GM12874 (cell line): ENCODE measurements around the gene MCM3.

Experiments used
- TF ChIP-seq, protein P1 (sequence below): IDR thresholded peaks from 2 replicates; pipeline ENCODE4 v1.5.1; 2011; ENCODE audit warnings: low read depth, mild to moderate bottlenecking, control low read depth, low read length, moderate library complexity; ENCODE audit not compliant: insufficient read depth

MCM3 gene

DNA sequence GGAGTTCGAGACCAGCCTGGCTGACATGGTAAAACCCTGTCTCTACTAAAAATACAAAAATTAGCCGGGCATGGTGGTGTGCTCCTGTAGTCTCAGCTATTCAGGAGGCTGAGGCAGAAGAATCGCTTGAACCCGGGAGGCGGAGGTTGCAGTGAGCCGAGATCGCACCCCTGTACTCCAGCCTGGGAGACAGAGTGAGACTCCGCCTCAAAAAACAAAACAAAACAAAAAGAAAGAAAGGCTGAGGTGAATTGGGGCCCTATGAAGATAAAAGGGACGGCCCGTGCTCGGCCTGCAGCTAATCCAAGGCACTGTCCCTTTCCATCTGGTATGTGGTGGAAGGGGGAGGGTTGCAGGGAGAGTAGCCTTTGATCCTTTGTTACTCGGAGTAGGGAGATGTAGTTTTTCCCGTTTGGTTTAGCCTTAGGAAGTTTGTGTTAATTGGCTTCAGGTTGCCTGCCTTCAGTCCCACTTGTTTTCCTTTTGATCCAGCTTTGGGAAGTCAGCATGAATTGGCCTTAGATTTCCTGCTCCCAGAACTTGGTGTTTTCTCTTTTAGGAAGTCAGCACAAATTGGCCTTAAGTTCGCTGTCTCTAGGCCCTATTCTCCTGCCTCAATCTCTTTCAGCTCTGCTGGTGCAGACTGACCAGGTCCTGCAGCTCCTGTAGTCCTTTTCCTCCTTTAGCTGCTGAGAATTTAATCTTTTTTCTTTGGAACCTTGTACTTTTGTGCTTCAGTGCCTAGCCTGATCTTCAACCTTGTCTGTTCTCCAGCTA lies 41.3 kb upstream of the MCM3 start:
- TF ChIP-seq, protein P1, sequence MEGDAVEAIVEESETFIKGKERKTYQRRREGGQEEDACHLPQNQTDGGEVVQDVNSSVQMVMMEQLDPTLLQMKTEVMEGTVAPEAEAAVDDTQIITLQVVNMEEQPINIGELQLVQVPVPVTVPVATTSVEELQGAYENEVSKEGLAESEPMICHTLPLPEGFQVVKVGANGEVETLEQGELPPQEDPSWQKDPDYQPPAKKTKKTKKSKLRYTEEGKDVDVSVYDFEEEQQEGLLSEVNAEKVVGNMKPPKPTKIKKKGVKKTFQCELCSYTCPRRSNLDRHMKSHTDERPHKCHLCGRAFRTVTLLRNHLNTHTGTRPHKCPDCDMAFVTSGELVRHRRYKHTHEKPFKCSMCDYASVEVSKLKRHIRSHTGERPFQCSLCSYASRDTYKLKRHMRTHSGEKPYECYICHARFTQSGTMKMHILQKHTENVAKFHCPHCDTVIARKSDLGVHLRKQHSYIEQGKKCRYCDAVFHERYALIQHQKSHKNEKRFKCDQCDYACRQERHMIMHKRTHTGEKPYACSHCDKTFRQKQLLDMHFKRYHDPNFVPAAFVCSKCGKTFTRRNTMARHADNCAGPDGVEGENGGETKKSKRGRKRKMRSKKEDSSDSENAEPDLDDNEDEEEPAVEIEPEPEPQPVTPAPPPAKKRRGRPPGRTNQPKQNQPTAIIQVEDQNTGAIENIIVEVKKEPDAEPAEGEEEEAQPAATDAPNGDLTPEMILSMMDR: no peak

DNA sequence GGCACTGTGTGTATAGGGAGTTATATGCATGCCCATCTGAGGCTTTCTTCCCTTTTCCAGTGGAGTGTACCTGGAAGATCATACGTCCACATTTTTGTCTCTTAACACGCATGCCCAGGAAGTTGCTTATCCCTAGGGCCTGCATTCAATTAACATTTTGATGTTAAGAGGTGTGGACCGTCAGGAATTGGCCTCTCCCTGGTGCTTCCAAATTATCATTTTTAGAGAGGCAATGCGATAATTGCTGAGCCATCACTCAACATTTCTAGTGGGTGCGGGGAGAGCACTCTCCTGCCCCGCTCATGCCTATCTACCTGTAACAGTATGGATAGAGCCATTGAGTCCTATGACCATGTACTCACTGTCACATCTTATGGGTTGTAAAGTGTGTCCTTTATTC lies 39.6 kb upstream of the MCM3 start:
- TF ChIP-seq, protein P1: no peak

DNA sequence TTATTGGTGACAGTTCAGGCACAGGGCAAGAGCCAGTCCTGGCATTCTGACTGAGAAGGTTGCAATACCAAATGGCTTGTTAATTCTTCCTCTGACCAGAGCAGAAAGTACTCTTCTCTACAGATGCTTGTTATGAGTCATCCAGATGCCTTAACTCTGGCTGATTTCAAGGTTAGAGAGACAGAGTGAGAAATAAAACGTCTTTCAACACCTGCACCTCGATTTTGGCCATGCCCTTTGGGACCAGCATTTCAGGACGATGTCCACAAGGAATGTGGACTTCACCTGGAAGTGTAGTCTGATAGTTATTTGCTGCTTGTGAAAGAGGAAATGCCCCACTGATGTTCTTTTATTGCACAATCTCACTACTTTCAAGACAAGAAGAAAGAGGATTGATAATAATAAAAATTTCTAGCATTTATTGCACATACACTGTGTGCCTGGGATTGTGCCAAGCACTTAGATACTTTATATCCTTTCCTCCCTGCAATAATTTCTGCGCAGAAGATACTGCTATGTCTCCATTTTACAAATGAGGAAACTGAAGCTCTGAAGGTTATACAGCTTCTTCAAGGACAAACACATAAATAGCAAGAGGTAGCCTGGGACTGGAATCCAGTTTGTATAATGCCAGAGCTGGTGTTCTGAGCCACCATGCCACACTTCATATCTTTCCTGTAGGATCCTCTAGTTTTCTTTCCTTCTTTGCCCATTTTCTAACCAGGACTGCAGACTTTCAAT lies 33.5 kb upstream of the MCM3 start:
- TF ChIP-seq, protein P1: no peak

DNA sequence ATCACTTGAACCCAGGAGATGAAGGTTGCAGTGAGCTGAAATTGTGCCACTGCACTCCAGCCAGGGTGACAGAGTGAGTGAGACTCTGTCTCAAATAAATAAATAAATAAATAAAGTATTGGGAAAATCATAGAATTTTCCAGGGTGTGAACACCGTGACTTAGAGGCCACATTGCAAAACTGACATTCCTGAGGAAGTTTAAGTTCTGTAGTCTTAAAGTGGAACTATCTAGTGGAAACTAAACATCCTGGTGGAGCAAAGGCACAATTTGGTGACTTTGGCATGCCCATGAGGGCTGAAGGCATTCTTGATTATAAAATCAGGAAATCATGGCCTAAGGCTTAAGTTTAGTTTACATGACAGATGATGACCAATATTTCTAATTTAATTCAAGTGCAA lies 32.7 kb upstream of the MCM3 start:
- TF ChIP-seq, protein P1: no peak

DNA sequence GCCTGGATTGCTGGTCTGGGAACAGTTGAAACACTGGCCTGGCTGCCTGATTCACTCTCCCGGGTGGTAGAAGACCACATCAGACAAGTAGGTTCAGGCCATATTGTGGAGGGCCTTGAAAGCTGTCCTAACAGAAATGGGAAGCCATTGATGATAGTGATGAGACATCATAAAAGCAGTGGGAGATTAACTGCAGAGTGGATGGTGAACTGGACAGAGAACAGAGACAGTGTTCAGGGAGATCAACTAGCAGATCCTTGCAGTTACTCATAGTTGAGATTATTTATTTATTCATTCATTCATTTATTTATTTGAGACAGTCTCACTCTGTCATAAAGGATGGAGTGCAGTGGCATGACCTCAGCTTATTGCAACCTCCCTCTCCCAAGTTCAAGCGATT lies 30.2 kb upstream of the MCM3 start:
- TF ChIP-seq, protein P1: no peak

DNA sequence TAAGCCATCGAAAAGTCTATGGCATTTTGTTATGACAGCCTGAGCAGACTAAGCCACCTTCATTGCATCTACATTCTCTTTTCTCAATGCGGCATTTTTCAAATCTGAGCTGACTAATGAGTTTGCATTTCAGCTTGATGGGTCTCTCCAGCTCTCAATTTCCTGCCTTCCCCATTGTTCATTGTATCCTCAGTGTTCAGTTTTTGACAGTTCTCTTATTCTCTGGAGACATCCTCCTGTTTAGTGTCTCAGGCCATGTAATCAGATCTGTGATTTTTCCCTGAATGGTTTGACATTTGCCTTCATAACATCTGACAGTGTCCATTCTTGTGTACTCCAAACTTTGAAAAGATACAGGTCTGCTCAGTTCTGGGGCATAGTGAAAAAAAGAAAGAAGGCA lies 27.9 kb upstream of the MCM3 start:
- TF ChIP-seq, protein P1: no peak

DNA sequence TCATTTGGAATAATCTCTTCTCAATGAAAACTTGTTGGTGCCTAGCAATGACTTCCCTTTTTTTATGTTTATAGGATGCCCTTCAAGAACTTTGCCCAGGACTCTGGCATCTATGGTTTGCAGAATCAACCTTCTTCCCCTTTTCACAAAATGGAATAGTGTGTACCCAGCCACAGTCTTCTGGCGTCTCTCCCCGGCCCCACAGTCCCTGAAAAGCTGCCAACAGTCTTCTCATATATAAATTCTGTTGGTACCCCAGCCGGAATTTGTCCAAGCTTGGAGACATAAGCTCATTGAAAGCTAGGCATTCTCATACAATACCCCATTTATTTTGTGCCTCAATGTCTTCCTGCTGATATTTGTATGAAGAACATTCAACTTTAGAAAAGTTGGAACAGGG lies 26.4 kb upstream of the MCM3 start:
- TF ChIP-seq, protein P1: no peak
